GM23248 (cell line): ENCODE measurements around the gene ADRM1.

ENCODE experiments used
- EZH2 ChIP-seq: fragments of 200-600 bp; sonication (generic); IDR thresholded peaks from 2 replicates; pipeline ENCODE4 v1.6.1; 2018; ENCODE audit warnings: antibody characterized with exemption, mild to moderate bottlenecking; ENCODE audit not compliant: insufficient read depth, poor library complexity, severe bottlenecking
- EZH2phosphoT487 ChIP-seq: fragments of 200-600 bp; sonication (generic); IDR thresholded peaks from 2 replicates; pipeline ENCODE4 v1.6.1; 2018; ENCODE audit warnings: antibody characterized with exemption, moderate library complexity, mild to moderate bottlenecking, low read depth; ENCODE audit not compliant: insufficient read depth

DNA sequence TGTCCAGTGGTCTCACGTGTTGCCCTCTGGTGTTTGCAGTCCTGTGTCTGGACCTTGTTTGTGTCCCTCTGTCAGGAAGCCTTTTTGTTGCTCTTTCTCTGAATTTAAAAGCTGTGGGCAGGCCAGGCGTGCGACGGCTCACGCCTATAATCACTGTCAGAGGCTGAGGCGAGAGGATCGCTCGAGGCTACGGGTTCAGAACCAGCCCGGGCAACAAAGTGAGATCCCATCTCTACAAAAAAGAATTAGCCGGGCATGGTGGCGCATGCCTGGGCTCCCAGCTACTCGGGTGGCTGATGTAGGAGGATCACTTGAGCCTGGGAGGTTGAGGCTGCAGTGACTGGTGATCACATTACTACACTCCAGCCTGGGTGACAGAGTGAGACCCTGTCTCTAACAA, 35.9 kb upstream of the ADRM1 start:
- TF ChIP-seq EZH2 (no peak), EZH2phosphoT487 (no peak)
